SU-DHL-6 (cell line): ENCODE data around the gene MS4A10.

Experiments used
- H2AFZ ChIP-seq: fragments of 200-600 bp; sonication (generic); 2 replicates; pipeline ENCODE4 v1.6.1; 2014; ENCODE audit warnings: low read depth, mild to moderate bottlenecking, moderate library complexity, mixed read lengths, antibody characterized with exemption, low read length; ENCODE audit not compliant: severe bottlenecking
- H3F3A ChIP-seq: fragments of 200-600 bp; shearing (Covaris generic); 2 replicates; pipeline ENCODE4 v1.6.0; 2016; ENCODE audit warnings: antibody characterized with exemption, mild to moderate bottlenecking; ENCODE audit not compliant: insufficient read depth
- H3K27ac ChIP-seq: fragments of 200-600 bp; sonication (generic); 2 replicates; pipeline ENCODE4 v1.5.1; 2016; ENCODE audit warnings: low read depth, mild to moderate bottlenecking, low read length, moderate library complexity, mixed read lengths
- H3K27me3 ChIP-seq: fragments of 200-600 bp; sonication (generic), shearing (Covaris generic); 2 replicates; pipeline ENCODE4 v1.6.0; 2014; ENCODE audit warnings: mild to moderate bottlenecking, low read length
- H3K36me3 ChIP-seq: fragments of 200-600 bp; sonication (generic); 2 replicates; pipeline ENCODE4 v1.6.1; 2014; ENCODE audit warnings: mild to moderate bottlenecking, low read length, mixed read lengths
- H3K4me2 ChIP-seq: fragments of 300-600, 200-600 bp; shearing (Covaris generic), sonication (generic); 2 replicates; pipeline ENCODE4 v1.6.0; 2014; ENCODE audit warnings: low read length, low read depth, mild to moderate bottlenecking; ENCODE audit not compliant: poor library complexity, severe bottlenecking
- H3K4me3 ChIP-seq: fragments of 200-600 bp; sonication (generic); 2 replicates; pipeline ENCODE4 v1.5.1; 2014; ENCODE audit warnings: antibody characterized with exemption, low read length, mild to moderate bottlenecking, mixed read lengths; ENCODE audit not compliant: insufficient read depth, poor library complexity, severe bottlenecking
- H3K79me2 ChIP-seq: fragments of 200-600 bp; sonication (generic); 2 replicates; pipeline ENCODE4 v1.6.1; 2014; ENCODE audit warnings: mild to moderate bottlenecking, low read length, moderate library complexity; ENCODE audit not compliant: insufficient read depth
- H3K9ac ChIP-seq: fragments of 200-600 bp; sonication (generic); 2 replicates; pipeline ENCODE4 v1.7.0; 2014; ENCODE audit warnings: mild to moderate bottlenecking, low read length
- H3K9me2 ChIP-seq: fragments of 200-600 bp; sonication (generic); replicated peaks from 2 replicates; pipeline ENCODE4 v1.6.1; 2014; ENCODE audit warnings: low read length; ENCODE audit not compliant: insufficient read depth
- H3K9me3 ChIP-seq: fragments of 200-600 bp; sonication (generic); 2 replicates; pipeline ENCODE4 v1.6.1; 2014; ENCODE audit warnings: low read length, mixed read lengths; ENCODE audit not compliant: insufficient read depth
- H4K20me1 ChIP-seq: fragments of 200-600 bp; sonication (generic); 2 replicates; pipeline ENCODE4 v1.6.1; 2014; ENCODE audit warnings: low read depth, mild to moderate bottlenecking, antibody characterized with exemption, low read length, moderate library complexity, mixed read lengths
- CTCF ChIP-seq: fragments of 200-600 bp; sonication (generic); IDR thresholded peaks from one replicate; pipeline ENCODE4 v1.5.1; 2017; ENCODE audit warnings: antibody characterized with exemption, mild to moderate bottlenecking, low read length, moderate library complexity; ENCODE audit not compliant: insufficient read depth, poor library complexity, severe bottlenecking
- EZH2phosphoT487 ChIP-seq: fragments of 200-600 bp; sonication (generic), shearing (Covaris generic); conservative IDR thresholded peaks from 2 replicates; pipeline ENCODE4 v1.6.1; 2018; ENCODE audit warnings: mild to moderate bottlenecking, antibody characterized with exemption, low read length, moderate library complexity, mixed read lengths

MS4A10 gene

DNA sequence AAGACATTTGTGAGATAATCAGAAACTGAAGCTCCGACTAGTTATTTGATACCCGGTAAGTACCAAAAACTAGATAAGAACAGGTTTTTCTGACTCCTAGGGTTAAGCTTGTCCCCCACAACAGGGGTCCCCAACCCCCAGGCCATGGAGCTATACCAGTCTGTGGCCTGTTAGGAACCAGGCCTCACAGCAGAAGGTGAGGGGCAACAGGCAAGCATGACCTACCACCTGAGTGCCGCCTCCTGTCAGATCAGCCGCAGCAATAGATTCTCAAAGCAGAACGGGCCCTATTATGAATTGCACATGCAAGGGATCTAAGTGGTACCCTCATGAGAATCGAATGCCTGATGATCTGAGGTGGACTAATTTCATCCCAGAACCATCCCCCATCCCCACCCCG lies 1.2 kb upstream of the MS4A10 start:
- Histone ChIP-seq H3K36me3 (no peaks in the 10 kb centered on the region), H3K9ac (no peak overlapping the region), H3K79me2 (no peaks in the 10 kb centered on the region), H3K4me3 (no peak overlapping the region), H3K9me2 (no peaks in the 10 kb centered on the region), H4K20me1 (no peaks in the 10 kb centered on the region), H3K27ac (no peak overlapping the region), H3K27me3 (no peaks in the 10 kb centered on the region), H3K9me3 (no peaks in the 10 kb centered on the region), H3K4me2 (no peak overlapping the region), H2AFZ (no peak overlapping the region), H3F3A (no peaks in the 10 kb centered on the region)
- TF ChIP-seq EZH2phosphoT487, result no peak
- no peak for TF ChIP-seq CTCF

DNA sequence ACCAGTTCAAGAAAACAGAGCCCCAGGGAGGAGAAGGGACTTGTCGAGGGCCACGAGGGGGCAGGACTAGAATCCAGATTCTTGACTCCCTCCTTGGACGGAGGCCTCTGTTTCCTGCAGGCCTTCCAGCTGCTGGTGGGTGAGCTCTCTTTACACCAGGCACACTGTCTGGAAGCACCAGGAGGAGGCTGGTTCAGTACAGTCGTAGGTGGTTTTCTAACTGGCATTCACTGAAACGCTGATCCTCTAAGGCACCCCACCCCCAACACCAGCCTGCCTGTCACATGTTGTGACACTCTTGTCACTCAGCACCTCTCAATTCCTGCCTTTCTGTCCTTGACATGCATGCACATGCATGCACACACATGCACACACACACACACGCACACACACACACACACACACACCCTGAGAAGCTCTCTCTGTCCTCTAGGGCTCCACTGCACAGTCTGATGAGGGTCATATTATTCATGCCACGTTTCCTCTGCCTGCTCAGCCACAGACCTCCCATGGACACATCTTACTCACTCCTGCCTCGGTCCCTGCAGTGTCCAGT lies 751 bp downstream of the MS4A10 start:
- H3K9me2 ChIP-seq, result no peaks in the 10 kb centered on the region
- no peak for TF ChIP-seq CTCF
- TF ChIP-seq EZH2phosphoT487, result no peak

GRCh38 chr11:60786811-60787567 lies 1.9 kb downstream of the MS4A10 start:
- H4K20me1 ChIP-seq, result no peaks in the 10 kb centered on the region
- H3K9me2 ChIP-seq, result no peaks in the 10 kb centered on the region
- H3K79me2 ChIP-seq, result no peaks in the 10 kb centered on the region
- no peaks in the 10 kb centered on the region for H3K36me3 ChIP-seq
- TF ChIP-seq EZH2phosphoT487, result no peak
- no peak for TF ChIP-seq CTCF
- H2AFZ ChIP-seq, result no peak overlapping the region
- no peaks in the 10 kb centered on the region for H3K27me3 ChIP-seq
- no peak overlapping the region for H3K4me2 ChIP-seq
- H3K4me3 ChIP-seq, result no peak overlapping the region
- no peaks in the 10 kb centered on the region for H3K9me3 ChIP-seq
- H3F3A ChIP-seq, result no peaks in the 10 kb centered on the region
- no peak overlapping the region for H3K9ac ChIP-seq
- H3K27ac ChIP-seq, result no peak overlapping the region

More for the DNA sequence above, 751 bp downstream of the MS4A10 start:
- H3F3A ChIP-seq, result no peaks in the 10 kb centered on the region
- H4K20me1 ChIP-seq, result no peaks in the 10 kb centered on the region
- H3K4me2 ChIP-seq, result no peak overlapping the region
- no peaks in the 10 kb centered on the region for H3K9me3 ChIP-seq
- no peaks in the 10 kb centered on the region for H3K27me3 ChIP-seq
- no peaks in the 10 kb centered on the region for H3K79me2 ChIP-seq
- H3K9ac ChIP-seq, result no peak overlapping the region
- no peak overlapping the region for H3K27ac ChIP-seq
- H3K36me3 ChIP-seq, result no peaks in the 10 kb centered on the region
- H3K4me3 ChIP-seq, result no peak overlapping the region
- H2AFZ ChIP-seq, result no peak overlapping the region
